Measurements from ENCODE around the gene COG7.

DNA sequence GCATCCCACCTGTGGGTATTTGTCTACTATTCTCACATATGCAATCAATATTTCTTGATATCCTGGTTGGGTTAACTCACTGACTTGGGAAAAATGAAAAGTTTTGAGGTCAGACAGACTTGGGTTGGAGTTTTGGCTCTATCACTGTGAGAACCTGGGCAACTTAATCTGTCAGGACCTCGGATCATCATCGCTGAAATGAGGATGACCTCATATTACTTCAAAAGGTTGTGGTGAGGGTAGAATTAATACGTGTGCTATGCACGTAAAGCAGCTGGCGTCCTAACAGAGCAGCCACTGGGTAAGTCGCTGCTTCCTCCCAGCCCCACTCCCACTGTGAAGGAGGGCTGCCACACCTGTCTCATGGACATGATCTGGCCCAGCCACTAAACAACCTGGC, 57.3 kb downstream of the COG7 start:
- TF ChIP-seq POLR2AphosphoS5 (IDR thresholded peaks at IDR 0.05; ENCODE audit: borderline replicate concordance, low read depth, low read length) (no peak), EZH2 (IDR thresholded peaks at IDR 0.05) (no peak)

Measured in SK-N-MC (cell line).